Esophagus muscularis mucosa (tissue), 4 donors: Measurements from ENCODE around the gene TNFRSF1A. TPM values are rescaled to one million over a fixed set of nuclear protein-coding genes. Genes with fewer than 3 reads are reported as not detected.
A peak's percentile ranks its signal among the peaks of the same experiment; 100 is the strongest.

Source experiments
- DNase-seq: peaks from one replicate; pipeline ENCODE4 v3.0.0-alpha.2; 2017; ENCODE audit errors: extremely low spot score
- H3K27ac ChIP-seq, 4 donors: fragments of 200-600 bp; sonication (generic); replicated peaks in 1 of 4; 1 replicate in 3 of 4; 2 replicates in 1 of 4; pipeline ENCODE4 v1.5.1; 2016 to 2019; ENCODE audit warnings: mild to moderate bottlenecking in 1 of 4
- H3K27me3 ChIP-seq, 4 donors: fragments of 200-600 bp; sonication (generic); one replicate each; pipeline versions ENCODE4 v1.5.1 to v1.6.0; 2016 to 2019
- H3K36me3 ChIP-seq, 4 donors: fragments of 200-600 bp; sonication (generic); one replicate each; pipeline ENCODE4 v1.5.1; 2016 to 2019
- H3K4me1 ChIP-seq, 4 donors: fragments of 200-600 bp; sonication (generic); one replicate each; pipeline ENCODE4 v1.5.1; 2016 to 2019
- H3K4me3 ChIP-seq, 4 donors: fragments of 200-600 bp; sonication (generic); 1 replicate in 2 of 4; 2 replicates in 2 of 4; pipeline ENCODE4 v1.5.1; 2016 to 2019; ENCODE audit warnings: mild to moderate bottlenecking in 4 of 4, moderate library complexity in 1 of 4
- H3K9me3 ChIP-seq, 4 donors: fragments of 200-600 bp; sonication (generic); 1 replicate in 3 of 4; 2 replicates in 1 of 4; pipeline ENCODE4 v1.5.1; 2016 to 2019
- EP300 ChIP-seq: sonication (generic); formaldehyde crosslinking; IDR thresholded peaks from one replicate; pipeline ENCODE4 v1.6.1; 2017; ENCODE audit warnings: antibody characterized with exemption
- POLR2A ChIP-seq: fragments of 450-650 bp; IDR thresholded peaks from one replicate; pipeline ENCODE4 v1.6.1; 2017; ENCODE audit warnings: antibody characterized with exemption, moderate library complexity, mild to moderate bottlenecking, low read depth
- POLR2AphosphoS5 ChIP-seq, 2 donors: sonication (generic); formaldehyde crosslinking; IDR thresholded peaks; one replicate each; pipeline ENCODE4 v1.6.1; 2017; ENCODE audit warnings: antibody characterized with exemption in 2 of 2
- WGBS: methylation state at CpG from one replicate; pipeline ENCODE4 v1.1.5; 2018; 5-methylcytosine and 5-hydroxymethylcytosine counted together
- intact Hi-C: fragments of 100-400 bp; cut with DNase I; formaldehyde crosslinking; loops from one replicate; pipeline ENCODE4 v1.15.1; 2023
- total RNA-seq, 4 donors: library from RNA; depleted of rRNA; stranded (reverse); fragments of >200 nt; gene quantifications; one replicate each; pipeline versions ENCODE4 v1.1.0 to v1.2.1, GENCODE V29; 2016
- TF ChIP-seq, protein P1 (sequence below), 3 experiments: fragments of 200-600 bp in 2 of 3; fragments of 450-650 bp in 1 of 3; sonication (generic) in 2 of 3; IDR thresholded peaks; one replicate each; pipeline ENCODE4 v1.5.1; 2017 to 2019; ENCODE audit warnings: antibody characterized with exemption in 3 of 3, mild to moderate bottlenecking in 2 of 3, moderate library complexity in 1 of 3

The TNFRSF1A gene
- total RNA-seq, 4 donors from 2014 or later, result 146 to 464 (median 247) TPM

DNA sequence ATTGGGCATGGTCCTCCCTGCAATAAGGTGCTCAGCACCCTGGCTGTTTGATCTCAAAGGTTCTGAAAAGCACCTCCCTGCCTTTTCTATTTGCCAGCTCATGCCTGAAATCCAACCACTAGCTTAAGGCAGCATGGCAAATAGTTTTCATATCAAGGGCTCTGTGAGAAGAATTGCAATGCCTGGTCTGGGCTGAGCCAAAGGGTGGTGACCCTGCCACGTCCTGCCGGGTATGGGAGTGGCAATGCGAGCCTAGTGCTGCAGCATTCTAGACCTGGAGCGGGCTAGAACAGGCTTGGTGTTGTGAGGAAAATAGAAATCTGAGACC, 35.8 kb upstream of the TNFRSF1A start:
- no peak for DNase-seq
- Histone ChIP-seq H3K4me3 (no peak overlapping the region), H3K36me3 (no peaks in the 10 kb centered on the region), H3K27ac (peak overlapping the region; percentile 73 to 82 (median 78)), H3K27me3 (no peaks in the 10 kb centered on the region), H3K4me1 (peaks cover 29 to 65% (median 64%) of the 10 kb centered on the region in 4 donors), H3K9me3 (no peaks in the 10 kb centered on the region)
- TF ChIP-seq EP300 (no peak), POLR2AphosphoS5 (IDR thresholded peaks at IDR 0.05) (no peak), POLR2A (no peak)
- TF ChIP-seq, protein P1, sequence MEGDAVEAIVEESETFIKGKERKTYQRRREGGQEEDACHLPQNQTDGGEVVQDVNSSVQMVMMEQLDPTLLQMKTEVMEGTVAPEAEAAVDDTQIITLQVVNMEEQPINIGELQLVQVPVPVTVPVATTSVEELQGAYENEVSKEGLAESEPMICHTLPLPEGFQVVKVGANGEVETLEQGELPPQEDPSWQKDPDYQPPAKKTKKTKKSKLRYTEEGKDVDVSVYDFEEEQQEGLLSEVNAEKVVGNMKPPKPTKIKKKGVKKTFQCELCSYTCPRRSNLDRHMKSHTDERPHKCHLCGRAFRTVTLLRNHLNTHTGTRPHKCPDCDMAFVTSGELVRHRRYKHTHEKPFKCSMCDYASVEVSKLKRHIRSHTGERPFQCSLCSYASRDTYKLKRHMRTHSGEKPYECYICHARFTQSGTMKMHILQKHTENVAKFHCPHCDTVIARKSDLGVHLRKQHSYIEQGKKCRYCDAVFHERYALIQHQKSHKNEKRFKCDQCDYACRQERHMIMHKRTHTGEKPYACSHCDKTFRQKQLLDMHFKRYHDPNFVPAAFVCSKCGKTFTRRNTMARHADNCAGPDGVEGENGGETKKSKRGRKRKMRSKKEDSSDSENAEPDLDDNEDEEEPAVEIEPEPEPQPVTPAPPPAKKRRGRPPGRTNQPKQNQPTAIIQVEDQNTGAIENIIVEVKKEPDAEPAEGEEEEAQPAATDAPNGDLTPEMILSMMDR (IDR thresholded peaks at IDR 0.05), result no peak
- 75% methylated on average over 4 of the region's 4 CpGs for WGBS
- intact Hi-C loops, result no loop called here

DNA sequence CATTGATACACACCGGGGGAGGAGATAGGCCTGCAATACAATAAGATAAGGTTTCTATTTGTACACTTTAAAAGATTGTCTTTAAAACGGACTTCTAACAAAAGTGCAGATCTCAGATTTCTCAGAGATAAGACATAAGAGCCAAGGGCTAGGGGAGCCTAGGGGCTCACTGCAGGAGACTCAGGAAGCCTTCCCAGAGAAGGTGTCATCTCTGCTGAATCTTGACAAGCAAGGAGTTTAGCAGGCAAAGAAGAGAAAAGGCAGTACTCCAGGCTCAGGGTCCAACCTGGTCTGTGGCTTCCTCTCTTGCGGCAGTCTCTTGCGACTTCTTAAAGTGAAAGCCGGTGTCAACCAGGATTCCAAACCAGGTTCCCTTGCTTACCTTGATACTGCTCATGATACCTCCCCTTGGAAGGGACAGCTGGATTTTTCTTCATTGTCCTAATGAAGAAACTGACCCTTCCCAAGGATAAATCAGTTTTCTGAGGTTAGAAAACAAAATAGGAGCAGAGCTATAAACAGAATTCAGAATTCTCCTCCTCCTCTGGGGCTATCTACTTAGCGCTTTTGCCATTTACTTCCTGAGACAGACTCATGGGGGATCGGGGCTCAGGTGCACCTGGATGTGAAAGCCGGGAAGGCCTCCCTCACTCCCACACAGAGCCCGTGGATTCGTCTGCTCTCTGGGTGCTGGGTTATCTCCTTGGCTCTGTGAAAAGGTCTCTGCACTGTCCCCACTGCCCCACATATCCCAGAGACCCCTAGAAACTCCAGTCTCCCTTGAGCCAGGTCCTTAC, 35.2 kb upstream of the TNFRSF1A start:
- 76% methylated on average over 10 of the region's 10 CpGs for WGBS
- Histone ChIP-seq H3K4me1 (peaks cover 29 to 67% (median 66%) of the 10 kb centered on the region in 4 donors), H3K9me3 (no peaks in the 10 kb centered on the region), H3K27ac (peak overlapping the region; percentile 73 to 82 (median 78)), H3K27me3 (no peaks in the 10 kb centered on the region), H3K4me3 (no peak overlapping the region), H3K36me3 (no peaks in the 10 kb centered on the region)
- no peak for TF ChIP-seq POLR2AphosphoS5 (IDR thresholded peaks at IDR 0.05)
- no peak for TF ChIP-seq EP300
- intact Hi-C loops, result no loop called here
- DNase-seq, result no peak

DNA sequence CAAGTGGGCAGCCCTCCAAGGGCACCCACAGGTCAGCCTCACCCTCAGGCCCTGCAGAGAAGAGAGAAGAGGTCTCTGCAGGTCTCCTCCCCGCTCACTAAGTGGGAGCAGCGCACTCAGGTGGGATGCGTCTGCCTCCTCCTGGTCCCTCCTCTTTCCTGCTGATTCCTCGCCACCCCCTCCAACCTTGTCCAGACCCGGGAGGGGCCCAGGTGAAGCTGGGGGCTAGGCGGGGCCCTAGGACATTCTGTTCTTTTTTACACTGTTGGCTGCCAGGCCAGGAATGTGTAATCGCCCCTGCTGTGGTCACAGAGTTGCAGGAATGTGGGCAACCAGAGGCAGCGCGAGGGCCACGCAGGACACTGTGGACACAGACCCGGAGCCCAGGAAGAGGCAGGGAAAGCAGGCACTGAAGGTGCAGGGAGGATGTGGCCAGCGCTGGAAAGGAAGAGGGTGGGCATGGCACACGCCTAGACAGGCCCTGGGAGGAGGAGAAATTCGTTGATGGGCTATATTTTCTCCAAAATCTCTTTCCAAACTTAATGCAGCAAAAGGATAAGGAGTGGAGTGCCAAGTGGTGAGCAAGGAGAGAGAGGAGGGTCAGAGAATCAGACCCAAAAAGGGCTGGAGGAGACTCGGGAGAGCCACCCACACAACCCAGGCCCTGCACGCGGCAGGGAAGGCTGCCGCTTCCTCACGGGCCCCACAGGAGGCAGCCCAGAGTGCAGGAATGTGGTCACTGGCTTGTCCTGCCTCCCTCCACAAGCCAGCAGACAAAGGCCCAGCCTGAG, 34.4 kb upstream of the TNFRSF1A start:
- no peak overlapping the region for H3K4me3 ChIP-seq
- no peaks in the 10 kb centered on the region for H3K36me3 ChIP-seq
- no peaks in the 10 kb centered on the region for H3K27me3 ChIP-seq
- no peak for DNase-seq
- intact Hi-C loops, result no loop called here
- 38% methylated on average over 19 of the region's 19 CpGs for WGBS
- peak overlapping the region; percentile 73 to 82 (median 78) for H3K27ac ChIP-seq
- H3K9me3 ChIP-seq, result no peaks in the 10 kb centered on the region
- H3K4me1 ChIP-seq, result peaks cover 29 to 71% (median 68%) of the 10 kb centered on the region in 4 donors
- TF ChIP-seq, protein P1 (IDR thresholded peaks at IDR 0.05), result peak; percentile 27 to 70 (median 58)
- TF ChIP-seq POLR2A (no peak), POLR2AphosphoS5 (IDR thresholded peaks at IDR 0.05) (peak; percentile 30 to 72), EP300 (peak; percentile 69)

DNA sequence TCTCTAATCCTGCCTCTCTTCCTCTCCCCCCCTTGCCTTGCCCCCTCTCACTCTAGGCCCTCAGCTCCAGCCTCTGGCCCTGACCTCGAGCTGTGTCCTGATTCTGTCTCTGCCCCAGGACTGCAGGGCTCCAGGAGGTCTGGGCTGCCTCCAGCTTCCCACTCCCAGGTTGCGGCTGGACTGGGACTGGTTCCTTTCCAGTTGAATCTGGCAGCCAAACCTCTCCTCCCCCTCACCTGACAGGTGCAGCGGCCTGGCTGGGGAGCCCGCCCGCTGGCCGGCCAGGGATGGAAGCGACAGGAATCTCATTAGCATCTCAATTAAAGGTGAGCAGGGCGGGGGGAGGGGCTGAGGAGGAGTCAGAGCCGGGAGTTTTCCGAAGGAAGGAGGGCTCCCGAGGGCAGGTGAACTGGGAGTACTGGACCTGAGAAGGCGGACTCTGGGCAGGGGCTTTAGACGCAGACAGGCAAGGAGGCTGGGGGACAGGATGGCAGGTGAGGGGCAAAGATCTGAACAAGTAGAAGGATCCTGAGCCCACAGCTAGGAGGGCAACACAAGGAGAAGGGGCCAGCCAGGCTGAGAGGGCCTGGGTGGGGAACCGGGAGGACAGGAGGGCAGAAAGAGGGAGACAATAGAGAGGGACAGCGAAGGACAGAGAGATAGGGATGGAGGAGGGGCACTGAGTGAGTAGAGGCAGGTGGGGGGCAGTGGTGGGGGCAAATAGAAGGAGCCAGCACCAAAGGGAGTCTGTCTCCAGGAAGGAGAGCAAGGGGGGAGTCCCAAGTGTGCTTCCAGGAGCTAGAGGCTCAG, 33.6 kb upstream of the TNFRSF1A start, which contains the start of gene SCNN1A:
Gene SCNN1A (minus strand): TSS at position 295 of the 810 bp plus-strand sequence. CDS start 780 bp downstream, outside the sequence.
- TF ChIP-seq EP300 (no peak), POLR2A (no peak), POLR2AphosphoS5 (IDR thresholded peaks at IDR 0.05) (no peak)
- TF ChIP-seq, protein P1 (IDR thresholded peaks at IDR 0.05), result no peak
- H3K9me3 ChIP-seq, result no peaks in the 10 kb centered on the region
- no peaks in the 10 kb centered on the region for H3K27me3 ChIP-seq
- DNase-seq, result no peak
- H3K27ac ChIP-seq, result peak within 1 kb of the TSS; percentile 73 to 82 (median 78)
- intact Hi-C loops, result no loop called here
- H3K4me1 ChIP-seq, result peaks cover 29 to 66% (median 62%) of the 10 kb centered on the region in 4 donors
- H3K4me3 ChIP-seq, result peak within 1 kb of the TSS in 1 of 4 donors; percentile 22
- H3K36me3 ChIP-seq, result no peaks in the 10 kb centered on the region
- WGBS, result 90% methylated on average over 11 of the region's 15 CpGs
